Aorta (tissue), 5 donors: ENCODE results near the gene HPSE. TPM values are rescaled to one million over a fixed set of nuclear protein-coding genes. Genes with fewer than 3 reads are reported as not detected.
"Not testable (repeated sequence)": the region's sequence is repeated elsewhere in the genome, so short reads cannot be mapped to it uniquely, and the experiment has no call there.

Source experiments
- ATAC-seq: fragments of 200-7000 bp; cut with Tn5 transposase; one replicate; pipeline ENCODE4 v1.9.1; 2022; ENCODE audit warnings: moderate library complexity; ENCODE audit not compliant: low FRiP score
- DNase-seq, 2 donors: peaks; one replicate each; pipeline ENCODE4 v3.0.0-alpha.2; 2020
- H3K27ac ChIP-seq, 2 donors: one replicate each; pipeline ENCODE4 v1.5.1; 2013; ENCODE audit warnings: low read length in 2 of 2, mild to moderate bottlenecking in 2 of 2, moderate library complexity in 2 of 2, control low read depth in 1 of 2, inconsistent platforms in 1 of 2, low read depth in 1 of 2
- H3K27me3 ChIP-seq, 2 donors: one replicate each; pipeline ENCODE4 v1.6.1; 2013; ENCODE audit warnings: control low read depth in 1 of 2, low read length in 1 of 2, mild to moderate bottlenecking in 1 of 2, moderate library complexity in 1 of 2; ENCODE audit not compliant: insufficient read depth in 2 of 2, control insufficient read depth in 1 of 2
- H3K36me3 ChIP-seq, 2 donors: one replicate each; pipeline ENCODE4 v1.6.1; 2013; ENCODE audit warnings: control low read depth in 1 of 2, low read length in 1 of 2, mild to moderate bottlenecking in 1 of 2; ENCODE audit not compliant: insufficient read depth in 2 of 2, control insufficient read depth in 1 of 2
- H3K4me1 ChIP-seq, 2 donors: one replicate each; pipeline ENCODE4 v1.6.1; 2013; ENCODE audit warnings: low read length in 2 of 2, control low read depth in 1 of 2, mild to moderate bottlenecking in 1 of 2, moderate library complexity in 1 of 2; ENCODE audit not compliant: insufficient read depth in 2 of 2, control insufficient read depth in 1 of 2
- H3K4me3 ChIP-seq, 2 donors: one replicate each; pipeline ENCODE4 v1.5.1; 2013; ENCODE audit warnings: low read length in 2 of 2, control low read depth in 1 of 2, mild to moderate bottlenecking in 1 of 2
- H3K9me3 ChIP-seq: one replicate; pipeline ENCODE4 v1.6.1; 2013; ENCODE audit warnings: mild to moderate bottlenecking, low read length; ENCODE audit not compliant: control insufficient read depth
- WGBS, 2 donors: extraction: QIAGEN DNeasy Blood & Tissue Kit; methylation state at CpG; one replicate each; pipeline ENCODE4 v1.1.7; 2013; 5-methylcytosine and 5-hydroxymethylcytosine counted together
- intact Hi-C, 2 donors: fragments of 100-400 bp; cut with DNase I; formaldehyde crosslinking; loops; one replicate each; pipeline versions ENCODE4 v1.14.2 to v1.15.0; 2022
- polyA plus RNA-seq, 2 donors: library from polyadenylated mRNA; stranded (reverse); fragments of 200-250 nt; gene quantifications; one replicate each; pipeline ENCODE4 v1.2.3, GENCODE V29; 2013
- total RNA-seq, 2 donors: library from RNA; stranded (reverse); fragmentation: NEBNext Ultra II Directional; extraction: Animal tissue kit (Norgen Biotek cat#: 25700); gene quantifications; one replicate each; pipeline ENCODE4 v1.2.1, GENCODE V29; 2021
- donor health status: healthy with polysubstance abuse.
- donor health status: Bipolar disorder and iron deficiency.
- donor health status: DM: no; HTN: no; CAD: no.
- donor health status: DM: no; HTN: no; CAD: no.
- donor health status: DM: yes; HTN: yes; CAD: no.

The HPSE gene
- total and polyA plus RNA-seq, 4 donors, result 0.82 to 5.0 (median 3.4) TPM

- 80 to 86% methylated on average over 8 of the region's 8 CpGs for WGBS, 2 donors
These were observed 8.1 kb downstream of the HPSE start for GRCh38 chr4:83326546-83326945.

DNA sequence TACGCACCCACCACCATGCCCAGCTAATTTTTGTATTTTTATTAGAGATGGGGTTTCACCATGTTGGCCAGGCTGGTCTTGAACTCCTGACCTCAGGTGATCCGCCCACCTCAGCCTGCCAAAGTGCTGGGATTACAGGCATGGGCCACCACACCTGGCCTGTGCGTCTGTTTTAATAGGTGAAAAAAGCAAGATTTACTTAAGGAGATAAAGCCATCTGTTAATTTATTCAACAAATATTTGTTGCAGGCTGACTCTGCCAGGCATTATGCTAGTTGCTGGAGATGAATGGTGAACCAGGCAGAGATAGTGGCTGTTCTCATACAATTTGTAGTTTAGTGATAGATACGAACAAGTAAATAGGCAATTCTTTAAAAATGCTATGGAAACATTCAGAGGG lies 9.3 kb downstream of the HPSE start:
- intact Hi-C loops, result loop anchor here in 1 of 2 donors (10.0 kb wide), 1 partner anchor 69 kb away; no protein-coding TSS in a partner anchor
- ATAC-seq, result not testable (repeated sequence)

More at GRCh38 chr4:83326546-83326945, 8.1 kb downstream of the HPSE start:
- Histone ChIP-seq H3K4me1 (no peaks in the 10 kb centered on the region), H3K9me3 (no peaks in the 10 kb centered on the region), H3K36me3 (no peaks in the 10 kb centered on the region), H3K4me3 (no peak overlapping the region), H3K27ac (no peak overlapping the region), H3K27me3 (no peaks in the 10 kb centered on the region)
- intact Hi-C loops, result loop anchor here in 1 of 2 donors (10.0 kb wide), 1 partner anchor 68 kb away; no protein-coding TSS in a partner anchor
- ATAC-seq (no peak), DNase-seq (peak in 1 of 2 donors; percentile 54)

DNA sequence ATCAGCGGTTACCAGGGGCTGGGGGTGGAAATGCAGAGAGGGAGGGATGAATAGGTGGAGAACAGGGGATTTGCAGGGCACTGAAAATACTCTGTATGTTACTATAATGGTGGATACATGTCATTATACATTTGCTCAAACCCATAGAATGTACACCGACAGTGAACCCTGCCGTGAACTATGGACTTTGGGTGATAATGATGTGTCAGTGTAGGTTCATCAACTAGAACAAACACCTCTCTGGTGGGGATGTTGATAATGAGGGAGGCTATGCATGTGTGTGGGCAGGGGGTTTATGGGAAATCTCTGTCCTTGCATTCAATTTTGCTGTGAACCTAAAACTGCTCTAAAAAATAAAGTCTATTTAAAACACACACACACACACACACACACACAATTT lies 11.5 kb downstream of the HPSE start:
- DNase-seq (no peak), ATAC-seq (no peak)
- 85 to 93% methylated on average over 3 of the region's 3 CpGs for WGBS, 2 donors
- intact Hi-C loops, result loop anchor here in 1 of 2 donors (10.0 kb wide), 1 partner anchor 72 kb away; no protein-coding TSS in a partner anchor
- Histone ChIP-seq H3K9me3 (no peaks in the 10 kb centered on the region), H3K4me1 (no peaks in the 10 kb centered on the region), H3K27me3 (no peaks in the 10 kb centered on the region), H3K27ac (no peak overlapping the region), H3K36me3 (no peaks in the 10 kb centered on the region), H3K4me3 (no peak overlapping the region)

More for the DNA sequence above, 9.3 kb downstream of the HPSE start:
- 88 to 89% methylated on average over 4 of the region's 4 CpGs for WGBS, 2 donors
- not testable (repeated sequence) for H3K4me3 ChIP-seq, H3K27ac ChIP-seq, H3K27me3 ChIP-seq, H3K9me3 ChIP-seq, H3K4me1 ChIP-seq, DNase-seq, H3K36me3 ChIP-seq

DNA sequence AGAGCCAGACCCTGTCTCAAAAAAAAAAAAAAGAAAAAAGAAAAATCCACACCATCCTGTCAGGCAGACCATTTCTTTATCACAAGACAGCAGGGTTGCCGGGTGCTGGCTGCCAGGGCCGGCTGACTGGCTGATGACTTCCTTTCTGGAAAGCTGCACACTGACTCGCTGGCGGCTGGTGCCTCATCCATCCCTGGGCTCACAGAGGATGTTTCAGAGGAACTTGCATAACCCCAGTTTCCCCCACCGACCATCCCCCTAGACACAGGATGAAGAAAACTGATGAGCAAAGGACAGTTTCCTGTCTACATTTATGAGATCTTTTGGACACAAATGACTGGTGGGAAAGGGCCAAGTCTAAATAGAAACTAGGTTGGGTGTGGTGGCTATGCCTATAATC lies 14.1 kb downstream of the HPSE start:
- Histone ChIP-seq H3K4me3 (no peak overlapping the region), H3K4me1 (no peaks in the 10 kb centered on the region), H3K27me3 (no peaks in the 10 kb centered on the region), H3K9me3 (no peaks in the 10 kb centered on the region), H3K36me3 (no peaks in the 10 kb centered on the region), H3K27ac (no peak overlapping the region)
- ATAC-seq, result peak; percentile 63
- intact Hi-C loops, result loop anchor here in 1 of 2 donors (10.0 kb wide), 1 partner anchor 74 kb away; no protein-coding TSS in a partner anchor
- peak; percentile 75 to 90 for DNase-seq
- 49 to 69% methylated on average over 5 of the region's 5 CpGs for WGBS, 2 donors

GRCh38 chr4:83318666-83319065 lies 16.0 kb downstream of the HPSE start:
- no peak for ATAC-seq
- intact Hi-C loops, result no loop called here
- H3K27me3 ChIP-seq, result no peaks in the 10 kb centered on the region

DNA sequence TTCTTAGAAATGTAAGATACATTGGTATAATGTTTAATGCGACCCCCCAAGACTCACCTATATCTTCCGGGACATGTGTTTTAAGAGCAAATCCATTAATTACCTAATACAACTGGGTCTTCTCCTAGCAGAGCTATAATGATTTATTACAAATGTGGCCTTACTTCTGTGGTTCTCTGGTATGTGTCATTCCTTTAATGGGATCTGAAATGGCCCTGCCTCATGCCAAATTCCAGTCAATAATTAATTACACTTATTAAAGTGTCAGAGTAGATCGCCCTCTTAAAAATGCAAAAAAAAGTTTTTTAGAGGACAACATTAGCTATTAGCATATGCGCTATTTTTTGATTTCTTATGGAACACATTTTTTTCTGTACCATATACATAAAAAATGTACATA lies 17.0 kb downstream of the HPSE start:
- no peak overlapping the region for H3K4me3 ChIP-seq
- H3K27ac ChIP-seq, result no peak overlapping the region
- DNase-seq, result no peak
- no peaks in the 10 kb centered on the region for H3K27me3 ChIP-seq
- no peaks in the 10 kb centered on the region for H3K36me3 ChIP-seq
- no peaks in the 10 kb centered on the region for H3K4me1 ChIP-seq
- intact Hi-C loops, result no loop called here
- 69 to 83% methylated on average over 4 of the region's 4 CpGs for WGBS, 2 donors
- no peak for ATAC-seq
- H3K9me3 ChIP-seq, result no peaks in the 10 kb centered on the region

More at GRCh38 chr4:83318666-83319065, 16.0 kb downstream of the HPSE start:
- no peak overlapping the region for H3K27ac ChIP-seq
- DNase-seq, result no peak
- whole genome bisulfite sequencing, 2 donors, result 84 to 86% methylated on average over 3 of the region's 3 CpGs
- H3K4me3 ChIP-seq, result no peak overlapping the region
- no peaks in the 10 kb centered on the region for H3K4me1 ChIP-seq
- no peaks in the 10 kb centered on the region for H3K36me3 ChIP-seq
- no peaks in the 10 kb centered on the region for H3K9me3 ChIP-seq

- Histone ChIP-seq H3K4me3 (no peak overlapping the region), H3K9me3 (no peaks in the 10 kb centered on the region), H3K27me3 (no peaks in the 10 kb centered on the region), H3K27ac (no peak overlapping the region), H3K4me1 (no peaks in the 10 kb centered on the region), H3K36me3 (no peaks in the 10 kb centered on the region)
- ATAC-seq, result no peak
- 88 to 90% methylated on average over 13 of the region's 13 CpGs for WGBS, 2 donors
- DNase-seq, result no peak
- intact Hi-C loops, result no loop called here
These were observed 18.0 kb downstream of the HPSE start for GRCh38 chr4:83316459-83317165.

GRCh38 chr4:83315341-83315870 lies 19.2 kb downstream of the HPSE start:
- H3K27me3 ChIP-seq, result no peaks in the 10 kb centered on the region
- no peak for ATAC-seq
- no peaks in the 10 kb centered on the region for H3K4me1 ChIP-seq
- no peaks in the 10 kb centered on the region for H3K9me3 ChIP-seq
- WGBS, 2 donors, result 93 to 94% methylated on average over 4 of the region's 4 CpGs
- intact Hi-C loops, result no loop called here
- no peak overlapping the region for H3K4me3 ChIP-seq
- DNase-seq, result no peak
- no peaks in the 10 kb centered on the region for H3K36me3 ChIP-seq
- H3K27ac ChIP-seq, result no peak overlapping the region

- 64 to 77% methylated on average over 4 of the region's 4 CpGs for WGBS, 2 donors
- ATAC-seq (no peak), DNase-seq (no peak)
- Histone ChIP-seq H3K9me3 (no peaks in the 10 kb centered on the region), H3K36me3 (peaks cover 0 to 3% of the 10 kb centered on the region in 2 donors), H3K27me3 (no peaks in the 10 kb centered on the region), H3K27ac (no peak overlapping the region), H3K4me3 (no peak overlapping the region), H3K4me1 (no peaks in the 10 kb centered on the region)
- intact Hi-C loops, result no loop called here
These were observed 26.0 kb downstream of the HPSE start for GRCh38 chr4:83308672-83309071.
